AG08395 (cell line): ENCODE results near the gene TJP1.
"Not testable (repeated sequence)": the region's sequence is repeated elsewhere in the genome, so short reads cannot be mapped to it uniquely, and the experiment has no call there.

Experiments
- DNase-seq: peaks from one replicate; pipeline ENCODE4 v3.0.0; 2012; ENCODE audit warnings: mixed read lengths, low spot score

The TJP1 gene

GRCh38 chr15:29666241-29666640, 156.0 kb downstream of the TJP1 start:
- DNase-seq: no peak

- no peak for DNase-seq
Observed at GRCh38 chr15:29665444-29666003, 156.7 kb downstream of the TJP1 start.

GRCh38 chr15:29664406-29664805, 157.9 kb downstream of the TJP1 start:
- no peak for DNase-seq

- not testable (repeated sequence) for DNase-seq
Observed at GRCh38 chr15:29657476-29657817, 164.8 kb downstream of the TJP1 start.

- DNase-seq: no peak
Observed at GRCh38 chr15:29656636-29657475, 165.4 kb downstream of the TJP1 start.

GRCh38 chr15:29652595-29652994, 169.7 kb downstream of the TJP1 start:
- DNase-seq: no peak

- no peak for DNase-seq
Observed at GRCh38 chr15:29651476-29652233, 170.6 kb downstream of the TJP1 start.
